Activated CD4-positive, alpha-beta T cell treated with anti-CD3 and anti-CD28 coated beads for 24 hours (primary cell): Measurements from ENCODE around the gene UBTD1.
"Not testable (repeated sequence)": the region's sequence is repeated elsewhere in the genome, so short reads cannot be mapped to it uniquely, and the experiment has no call there.

Source experiments
- DNase-seq, 2 donors: peaks; one replicate each; pipeline ENCODE4 v3.0.0-alpha.2; 2020; ENCODE audit warnings: low read depth in 2 of 2

The UBTD1 gene

DNA sequence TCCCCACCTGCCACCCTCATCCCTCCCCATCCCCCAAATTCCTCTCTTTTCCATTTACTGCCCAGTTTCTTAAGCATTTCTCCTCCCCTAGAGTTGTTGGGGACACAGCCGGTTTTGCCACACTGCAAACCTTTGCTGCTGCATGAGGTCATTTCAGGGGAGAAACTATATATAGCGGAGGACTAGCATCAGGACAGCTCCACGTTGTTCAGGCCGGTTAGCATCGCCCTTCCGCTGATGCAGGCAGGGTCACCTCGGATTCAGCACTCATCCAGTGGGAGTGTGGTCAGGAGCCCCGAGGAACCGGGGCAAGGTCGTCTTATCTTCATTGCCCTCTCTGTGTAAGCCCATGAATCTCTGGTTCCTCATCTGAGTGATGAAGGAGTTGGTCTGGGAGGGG, 15.6 kb downstream of the UBTD1 start:
- DNase-seq: no peak

DNA sequence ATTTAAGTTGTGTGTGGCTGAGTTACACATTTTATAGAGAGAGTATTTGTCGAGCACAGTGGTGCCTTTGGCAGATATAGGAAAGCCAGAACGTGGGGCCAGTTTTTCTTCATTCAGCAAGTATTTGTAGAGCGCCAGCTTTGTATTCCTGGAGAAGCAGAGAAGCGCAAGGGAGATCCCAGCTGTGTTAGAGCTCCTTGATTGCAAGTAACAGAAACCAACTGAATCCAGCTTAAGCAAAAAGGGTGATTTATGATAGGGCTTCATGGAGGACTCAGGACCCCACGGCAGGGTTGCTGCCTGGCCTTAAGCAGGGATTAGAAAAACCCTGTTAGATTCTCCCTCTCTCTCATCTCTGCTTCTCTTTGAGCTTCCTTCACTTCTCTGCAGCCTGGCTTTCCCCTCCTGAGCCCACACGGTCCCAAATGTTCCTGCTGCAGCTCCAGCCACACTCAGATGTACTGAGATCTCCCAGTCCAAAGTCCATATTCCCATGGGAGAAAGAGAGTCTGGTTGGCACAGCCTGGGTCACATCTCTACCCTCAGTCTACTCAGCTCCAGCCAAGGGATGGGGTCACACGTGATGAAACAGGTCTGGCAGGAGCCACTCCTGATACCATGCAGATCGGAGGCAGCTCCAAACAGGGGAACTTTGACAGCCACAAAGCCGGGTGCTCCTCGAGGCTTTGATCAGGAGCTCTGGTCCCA, 16.7 kb downstream of the UBTD1 start:
- no peak for DNase-seq

DNA sequence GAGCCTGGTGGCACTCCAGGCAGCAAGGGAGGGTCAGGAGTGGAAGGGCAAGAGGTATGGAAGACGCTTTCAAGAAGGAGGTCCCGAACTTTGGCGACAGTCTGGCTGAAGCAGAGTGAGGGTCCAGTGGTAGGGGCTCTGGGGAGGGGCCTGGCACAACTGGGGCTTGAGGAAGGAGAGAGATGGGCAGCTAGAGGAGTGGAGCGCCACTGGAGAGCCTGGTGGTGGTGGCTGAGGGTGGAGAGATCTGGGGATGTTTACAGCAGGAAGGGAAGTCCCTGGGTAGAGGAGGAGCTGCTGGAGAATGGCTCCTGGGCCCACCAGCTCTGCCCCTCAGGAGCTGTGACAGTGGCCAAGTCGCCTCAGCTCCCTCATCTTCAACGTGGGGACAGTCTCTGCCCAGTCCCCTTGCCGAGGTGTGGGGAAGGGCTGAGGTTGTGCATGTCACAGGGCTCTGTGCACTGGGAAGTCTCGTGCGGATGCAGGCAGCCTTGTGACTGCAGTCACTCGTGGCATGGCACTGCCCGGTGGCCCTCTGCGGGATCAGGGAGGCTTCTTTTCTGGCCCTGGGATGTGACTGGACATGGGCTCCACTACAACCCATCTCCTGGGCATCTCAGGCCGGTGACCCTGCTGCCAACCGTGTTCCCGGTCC, 18.5 kb downstream of the UBTD1 start:
- DNase-seq: no peak

DNA sequence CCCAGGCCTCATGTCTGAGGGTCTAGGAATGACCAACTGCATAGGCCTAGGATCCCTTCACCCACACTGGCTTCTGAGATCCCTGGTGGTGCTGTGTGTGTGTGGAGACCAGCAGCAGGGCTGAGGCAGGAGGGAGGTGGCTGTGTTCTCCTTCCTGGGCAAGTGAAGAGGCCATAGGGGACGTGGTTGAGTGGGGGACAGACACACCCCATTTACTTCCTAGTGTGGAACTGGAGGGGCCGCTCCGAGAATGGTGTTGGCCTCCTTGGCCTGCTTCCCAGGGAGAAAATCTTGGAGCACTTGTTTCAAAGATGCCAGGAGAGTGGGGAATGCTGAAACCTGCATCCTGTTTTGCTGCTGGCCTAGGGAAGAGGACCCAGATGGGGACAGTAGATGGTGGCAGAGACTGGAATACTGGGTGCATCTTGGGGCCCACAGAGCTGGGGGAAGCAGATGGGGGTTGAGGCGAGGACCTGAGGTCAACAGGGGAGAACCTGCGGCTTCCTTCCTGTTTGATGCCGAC, 19.1 kb downstream of the UBTD1 start:
- no peak for DNase-seq

DNA sequence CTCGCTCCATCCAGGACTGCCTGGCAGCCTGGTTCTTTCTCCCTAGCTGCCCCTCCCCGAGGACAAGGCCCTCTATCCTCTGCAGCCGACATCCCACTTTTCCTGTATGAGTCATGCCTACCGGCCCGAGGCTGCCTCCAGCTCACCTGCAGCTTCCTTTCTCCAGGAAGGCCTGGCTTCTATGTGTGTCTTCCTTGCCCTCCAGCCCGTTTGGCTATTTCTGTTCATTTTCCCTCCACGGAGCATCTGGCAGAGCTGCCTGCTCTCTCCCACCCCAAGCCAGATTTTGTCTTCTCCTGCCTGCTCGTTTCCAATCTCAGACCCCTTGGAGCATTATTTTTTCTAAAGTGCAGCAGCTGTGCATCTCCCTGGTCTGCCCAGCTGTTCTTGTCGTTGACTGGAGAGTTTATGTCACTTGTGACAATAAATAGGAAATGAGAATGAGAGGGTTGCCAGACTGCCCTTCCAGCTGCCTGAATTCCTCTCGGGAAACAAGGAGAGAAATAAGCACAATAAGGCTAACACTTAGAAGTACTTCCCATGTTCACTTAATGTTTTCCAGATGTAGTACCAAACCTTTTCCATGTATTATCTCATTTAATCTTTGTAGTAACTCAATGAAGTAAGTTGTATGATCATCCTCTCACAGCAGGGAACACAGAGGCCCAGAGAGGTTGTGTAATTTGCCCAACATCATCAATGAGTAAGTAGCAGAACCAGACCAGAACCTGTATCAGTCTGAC, 19.7 kb downstream of the UBTD1 start:
- DNase-seq: no peak

DNA sequence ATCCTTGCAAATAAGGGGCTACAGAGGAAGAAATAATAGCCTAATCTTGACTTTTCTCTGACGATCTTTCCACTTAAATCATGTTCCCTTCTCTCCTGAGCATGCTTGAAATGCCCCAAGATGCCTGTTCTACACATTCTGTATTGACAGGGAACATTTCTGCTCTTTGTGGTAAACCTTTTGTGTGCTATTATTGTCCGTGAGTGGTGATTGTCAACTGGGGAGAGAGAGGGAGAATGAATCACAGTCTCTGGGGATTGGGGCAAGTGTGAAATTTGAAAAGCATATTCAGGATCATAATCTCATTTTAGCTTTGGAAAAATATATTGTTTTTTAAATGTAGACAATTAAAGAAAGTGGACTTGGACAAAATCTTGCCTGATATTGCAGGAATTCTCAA, 20.6 kb downstream of the UBTD1 start:
- DNase-seq: no peak

DNA sequence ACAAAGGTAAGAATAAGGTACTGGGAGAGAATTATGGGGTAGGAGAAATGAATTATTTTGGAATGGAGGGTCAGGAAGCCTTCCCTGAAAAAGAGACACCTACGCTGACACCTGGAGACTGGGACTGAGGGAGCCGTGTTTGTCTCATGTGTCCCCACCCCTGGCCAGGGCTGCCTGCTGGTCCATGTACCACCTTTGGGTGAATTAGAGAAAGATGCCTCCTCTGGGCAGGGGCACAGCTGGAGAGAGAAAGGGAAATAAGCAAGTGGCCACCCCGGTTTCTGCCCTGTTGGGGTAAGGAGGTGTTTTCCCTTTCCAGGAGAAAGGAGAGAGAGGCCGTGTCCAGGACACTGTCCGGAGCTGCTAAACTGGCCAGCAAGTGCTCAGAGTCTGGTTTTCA, 21.8 kb downstream of the UBTD1 start:
- no peak for DNase-seq

DNA sequence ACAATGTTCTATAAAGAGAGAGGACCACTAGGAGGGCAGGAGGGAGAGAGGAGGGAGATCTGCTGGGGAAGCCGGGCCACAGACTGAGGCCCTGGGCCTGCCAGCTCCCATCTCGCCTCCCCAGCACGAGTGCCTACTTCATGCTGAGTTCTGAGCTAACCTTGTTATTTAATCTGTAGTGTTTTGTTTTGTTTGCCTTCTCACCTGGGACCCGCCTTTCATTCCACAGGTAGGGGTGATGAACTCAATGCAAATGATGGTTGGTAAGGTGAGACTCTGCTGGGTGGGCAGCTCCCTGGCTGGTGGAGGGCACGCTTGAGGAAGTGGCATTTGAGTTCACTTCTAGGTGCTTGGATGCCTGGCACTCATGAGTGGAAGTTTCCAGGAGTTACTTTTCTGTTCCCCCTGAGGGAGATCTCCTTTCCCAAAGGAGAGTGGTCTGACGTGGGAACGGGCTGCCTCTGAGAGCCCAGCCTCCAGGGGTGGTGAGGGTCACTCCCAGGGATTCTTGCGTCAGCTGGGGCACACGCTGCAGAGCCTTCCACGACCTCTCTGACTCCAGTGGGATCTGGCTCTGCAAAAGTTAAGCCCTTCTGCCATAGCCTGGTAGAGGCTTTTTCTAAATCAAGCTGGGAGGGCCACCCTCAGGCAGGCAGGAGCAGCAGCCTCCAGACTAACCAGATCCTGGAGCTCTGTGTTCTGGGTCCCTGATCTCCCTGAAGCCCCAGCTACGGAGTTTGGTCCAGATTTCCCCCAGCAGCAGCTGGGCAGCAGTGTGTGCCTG, 22.4 kb downstream of the UBTD1 start:
- no peak for DNase-seq

DNA sequence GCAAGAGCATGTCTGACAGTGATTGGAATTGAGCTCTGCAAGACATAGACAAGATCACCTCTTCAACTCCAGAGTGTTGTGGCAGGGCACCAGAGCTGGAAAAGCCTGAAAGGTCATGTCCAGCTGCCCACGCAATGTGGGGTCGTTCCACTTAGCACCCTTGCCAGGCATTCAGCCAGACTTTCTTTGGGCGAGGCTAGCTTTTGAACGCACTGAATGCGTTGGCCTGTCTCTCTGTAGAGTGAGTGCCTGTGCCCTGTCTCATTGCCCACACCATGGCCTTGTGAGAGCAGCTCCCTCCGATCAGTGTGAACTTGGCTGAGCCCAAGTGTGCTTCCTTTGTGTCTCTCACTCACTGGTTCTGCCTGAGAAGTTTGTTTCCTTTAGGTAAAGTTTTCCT, 23.3 kb downstream of the UBTD1 start:
- no peak for DNase-seq

DNA sequence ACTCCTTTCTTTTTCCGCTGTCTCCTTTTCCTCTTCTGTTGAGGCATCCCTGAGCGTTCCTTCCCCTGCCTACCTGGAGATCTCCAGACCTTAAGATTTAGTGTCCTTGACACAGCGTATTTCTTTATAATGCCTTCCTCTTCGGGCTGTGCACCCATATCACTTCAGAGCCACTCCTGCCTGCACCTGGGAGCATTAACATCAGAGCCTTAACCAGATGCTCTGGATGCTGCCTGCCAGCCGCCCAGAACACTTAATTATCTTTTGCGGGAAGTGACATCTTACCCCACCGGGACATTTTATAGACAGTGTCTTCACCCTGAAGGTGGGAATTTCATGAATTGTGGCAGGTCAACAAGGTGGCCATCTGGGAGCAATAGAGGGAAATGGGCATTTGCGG, 24.2 kb downstream of the UBTD1 start:
- no peak for DNase-seq

DNA sequence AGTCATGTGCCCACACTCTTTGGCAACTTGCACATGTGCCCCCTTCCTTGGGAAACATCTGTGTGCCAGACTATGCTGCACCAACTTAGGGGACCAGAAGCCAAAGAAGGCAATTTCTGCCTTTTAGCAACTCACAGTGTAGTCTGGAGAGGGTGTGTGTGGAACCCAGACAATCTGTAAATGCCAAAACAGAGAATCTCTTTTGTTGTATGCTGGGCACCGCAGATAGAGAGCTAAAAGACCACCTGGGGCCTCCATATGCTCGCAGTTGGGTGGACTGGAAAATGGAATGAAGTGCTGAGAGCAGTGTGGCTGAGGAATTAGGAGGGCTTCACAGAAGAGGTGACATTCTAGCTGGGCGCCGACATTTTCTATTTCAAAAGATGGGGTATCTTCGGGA, 26.4 kb downstream of the UBTD1 start:
- no peak for DNase-seq

DNA sequence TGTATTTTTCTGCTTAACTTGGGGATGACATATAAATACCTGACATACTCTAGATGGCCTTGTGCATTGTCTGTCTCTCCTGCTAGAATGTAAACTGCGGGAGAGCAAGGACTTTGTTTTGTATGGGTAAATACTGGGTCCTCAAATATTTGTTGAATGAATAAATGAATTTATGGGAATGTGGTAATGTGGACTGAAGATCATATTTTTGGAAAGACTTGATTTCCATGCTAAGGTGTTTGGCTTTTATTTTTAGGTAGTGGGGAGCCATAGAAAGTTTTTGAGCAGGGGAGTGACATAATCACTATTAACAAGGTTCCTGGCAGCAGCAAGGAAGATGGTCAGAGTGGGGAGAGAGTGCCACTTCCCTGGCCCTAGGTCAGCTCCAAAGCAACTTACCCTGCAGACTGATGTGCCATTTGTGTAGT, 27.0 kb downstream of the UBTD1 start:
- DNase-seq: no peak

DNA sequence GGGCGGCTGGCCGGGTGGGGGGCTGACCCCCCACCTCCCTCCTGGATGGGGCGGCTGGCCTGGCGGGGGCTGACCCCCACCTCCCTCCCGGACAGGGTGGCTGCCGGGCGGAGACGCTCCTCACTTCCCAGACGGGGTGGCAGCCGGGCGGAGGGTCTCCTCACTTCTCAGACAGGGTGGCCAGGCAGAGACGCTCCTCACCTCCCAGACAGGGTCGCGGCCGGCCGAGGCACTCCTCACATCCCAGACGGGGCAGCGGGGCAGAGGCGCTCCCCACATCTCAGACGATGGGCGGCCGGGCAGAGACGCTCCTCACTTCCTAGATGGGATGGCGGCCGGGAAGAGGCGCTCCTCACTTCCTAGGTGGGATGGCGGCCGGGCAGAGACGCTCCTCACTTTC, 30.2 kb downstream of the UBTD1 start:
- DNase-seq: not testable (repeated sequence)

DNA sequence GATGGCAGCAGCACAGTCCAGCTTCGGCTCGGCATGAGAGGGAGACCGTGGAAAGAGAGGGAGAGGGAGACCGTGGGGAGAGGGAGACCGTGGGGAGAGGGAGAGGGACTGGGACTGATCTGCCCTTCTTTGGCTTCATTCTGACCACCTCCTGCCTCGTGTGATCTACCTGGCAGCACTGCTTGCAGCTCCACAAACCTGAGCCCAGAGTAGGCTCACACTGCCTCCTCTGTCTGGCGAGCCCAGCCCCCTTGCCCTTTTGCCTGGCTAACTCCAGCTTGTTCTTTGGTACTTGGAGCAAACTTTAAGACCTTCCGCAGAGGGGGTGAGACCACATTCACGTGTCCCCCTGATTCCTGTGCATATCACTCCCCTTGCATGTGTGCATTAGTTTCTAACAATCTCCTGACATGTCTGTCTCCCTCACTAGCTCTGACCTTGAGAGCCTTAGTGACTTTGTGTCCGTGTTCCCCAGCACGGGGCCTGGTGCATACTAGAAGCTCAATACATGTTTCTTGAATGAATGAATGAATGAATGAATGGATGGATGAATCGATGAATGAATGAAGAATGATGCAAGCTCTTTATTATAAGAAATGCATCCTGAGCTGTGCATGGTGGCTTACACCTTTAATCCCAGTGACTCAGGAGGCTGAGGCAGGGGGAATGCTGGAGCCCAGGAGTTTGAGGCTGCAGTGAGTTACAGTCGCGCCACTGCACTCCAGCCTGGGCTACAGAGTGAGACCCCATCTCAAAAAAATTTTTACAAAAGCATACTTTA, 31.2 kb downstream of the UBTD1 start:
- DNase-seq: no peak

DNA sequence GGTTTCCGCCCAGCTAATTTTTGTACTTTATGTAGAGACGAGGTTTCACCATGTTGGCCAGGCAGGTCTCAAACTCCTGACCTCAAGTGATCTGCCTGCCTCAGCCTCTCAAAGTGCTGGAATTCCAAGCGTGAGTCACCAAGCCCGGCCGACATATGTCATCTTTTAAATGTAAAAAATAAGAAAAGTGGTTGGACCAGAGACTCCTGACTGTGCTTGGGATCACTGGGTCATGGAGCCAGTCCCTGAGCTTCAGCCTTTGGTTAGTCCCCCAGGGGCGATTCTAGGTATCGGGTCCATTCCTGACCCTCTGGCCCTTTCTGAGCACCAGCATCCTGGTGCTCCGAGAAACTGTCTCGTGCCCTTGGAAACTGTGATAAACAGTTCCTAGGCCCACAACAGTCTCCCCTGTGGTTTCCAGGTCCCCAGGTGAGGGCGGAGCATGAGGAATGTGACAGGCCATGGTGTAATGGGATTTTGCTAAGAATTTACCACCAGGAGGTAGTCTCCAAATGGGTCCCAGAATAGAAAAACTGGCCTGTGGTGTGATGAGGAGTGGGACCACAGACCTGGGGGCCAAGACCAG, 32.8 kb downstream of the UBTD1 start:
- DNase-seq: no peak

DNA sequence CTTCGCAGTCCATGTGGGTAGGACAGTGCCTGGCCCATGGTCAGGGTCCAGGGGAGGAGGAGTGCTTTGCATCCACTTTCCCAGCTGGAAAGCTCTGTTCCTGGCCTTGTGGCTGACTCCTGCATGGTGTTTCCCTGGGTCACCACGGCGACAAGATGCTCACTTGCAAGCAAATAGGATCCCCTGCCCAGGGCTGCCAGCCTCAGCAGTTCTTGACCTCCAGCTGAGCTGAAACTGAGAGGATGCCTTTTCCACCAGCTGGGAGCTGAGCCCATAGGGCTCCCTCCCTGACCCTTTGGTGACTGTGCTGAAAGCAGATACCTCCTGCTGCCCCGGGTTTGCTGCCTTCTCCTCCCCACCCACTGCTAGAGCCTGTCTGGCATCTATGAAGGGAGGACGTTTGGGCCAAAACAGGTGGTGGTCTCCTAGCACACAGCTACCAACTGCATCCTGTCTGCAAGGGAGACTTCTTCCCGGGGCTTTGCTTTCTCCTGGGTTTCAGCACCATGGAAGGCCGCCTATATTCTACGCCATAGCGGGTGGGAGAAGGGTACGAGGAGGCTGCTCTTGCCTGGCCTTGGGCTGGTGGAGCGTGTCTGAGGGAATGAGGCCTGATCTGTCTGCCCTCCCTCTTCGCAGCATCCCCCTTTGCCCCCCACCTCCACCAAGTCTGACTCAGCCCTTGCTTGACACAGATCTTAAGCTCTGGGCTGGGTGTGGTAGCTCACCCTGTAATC, 34.4 kb downstream of the UBTD1 start:
- no peak for DNase-seq

DNA sequence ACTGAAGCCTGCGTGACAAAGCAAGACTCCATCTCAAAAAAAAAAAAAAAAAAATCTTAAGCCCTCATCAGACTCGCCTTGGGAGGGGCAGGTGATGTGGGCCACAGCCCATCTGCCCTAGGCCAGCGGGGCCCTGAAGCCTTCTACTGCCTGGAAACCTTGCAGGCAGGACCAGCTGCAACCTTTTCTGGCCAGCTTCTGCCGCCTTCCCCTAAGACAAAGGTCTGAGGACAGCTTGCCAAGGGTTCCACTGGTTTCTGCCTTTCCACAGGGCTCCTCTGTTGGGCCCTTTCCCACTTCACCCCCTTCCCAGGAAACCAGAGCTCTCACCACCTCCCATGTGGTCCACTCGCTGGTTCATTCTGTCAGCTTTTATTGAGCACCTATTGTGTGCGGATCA, 35.2 kb downstream of the UBTD1 start:
- no peak for DNase-seq

DNA sequence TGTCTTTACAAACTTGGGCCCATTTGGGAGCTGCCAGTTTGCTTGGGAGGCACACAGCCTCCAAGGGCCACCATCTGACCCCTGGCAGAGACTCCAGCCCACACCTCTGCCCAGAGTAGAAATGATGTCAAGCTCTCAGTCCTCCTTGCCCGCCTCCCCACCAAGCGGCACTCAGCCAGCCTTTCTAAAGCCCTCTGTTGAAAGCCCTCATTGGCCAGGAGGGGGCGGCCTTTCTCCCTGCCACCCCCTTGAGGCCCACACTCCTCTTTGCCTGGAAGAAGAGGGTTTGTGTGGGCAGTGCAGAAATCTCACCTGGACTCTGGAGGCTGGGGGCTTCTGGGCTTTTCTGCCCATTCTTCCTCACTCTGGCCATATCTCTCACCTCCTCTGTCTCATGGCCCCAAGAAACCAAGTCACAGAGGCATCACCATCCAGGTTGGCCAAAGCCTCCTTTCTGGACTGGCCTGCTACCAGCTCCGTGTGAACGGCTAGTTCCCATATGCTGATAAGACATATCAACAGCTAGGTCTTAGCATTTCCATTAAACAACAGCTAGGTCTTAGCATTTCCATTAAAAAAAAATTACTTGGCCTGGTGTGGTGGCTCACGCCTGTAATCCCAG, 36.1 kb downstream of the UBTD1 start:
- DNase-seq: peak in 1 of 2 donors; percentile 37

DNA sequence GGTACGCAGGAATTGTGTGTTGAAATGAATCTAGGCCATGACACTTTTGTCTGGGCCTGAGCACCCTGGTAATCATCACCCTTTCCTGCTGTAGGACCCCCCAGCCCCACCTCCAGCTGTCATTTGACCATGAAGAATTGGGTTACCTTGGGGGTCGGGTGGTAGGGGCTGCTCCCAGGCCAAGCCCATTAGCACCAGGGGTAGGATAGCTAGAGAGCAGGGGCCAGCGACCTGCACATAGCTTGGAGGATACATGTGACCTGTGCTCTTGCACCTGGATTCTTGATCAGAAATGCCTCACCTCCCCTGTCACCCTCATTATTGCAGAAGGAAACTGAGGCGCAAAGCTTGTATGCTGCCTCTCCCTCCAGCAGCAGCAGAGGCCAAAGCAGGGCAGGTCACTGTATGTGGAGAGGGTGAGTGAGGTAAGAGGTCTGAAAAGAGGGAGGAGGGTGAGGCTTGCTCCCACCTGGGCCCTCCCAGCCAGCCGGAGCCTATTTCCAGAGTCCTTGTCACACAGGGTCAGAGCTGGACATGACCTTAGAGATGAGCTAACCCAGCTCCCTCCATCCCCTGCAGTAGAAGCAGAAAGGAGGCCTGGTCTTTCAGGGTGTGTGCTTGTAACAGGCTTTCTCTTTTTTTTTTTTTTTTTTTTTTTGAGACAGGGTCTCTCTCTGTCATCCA, 38.6 kb downstream of the UBTD1 start:
- DNase-seq: no peak
